Astrocyte (in vitro differentiated cells and primary cell): ENCODE results near the gene PADI4.

Experiments
- EZH2 ChIP-seq: IDR thresholded peaks from 2 replicates; pipeline ENCODE4 v1.6.1; 2012; ENCODE audit warnings: mild to moderate bottlenecking, low read length, inconsistent platforms; ENCODE audit not compliant: insufficient read depth
- TF ChIP-seq, protein P1 (sequence below): IDR thresholded peaks from 2 replicates; pipeline ENCODE4 v1.5.1; 2011; ENCODE audit warnings: low read depth, mild to moderate bottlenecking, inconsistent platforms, low read length, moderate library complexity; ENCODE audit not compliant: insufficient read depth

- TF ChIP-seq, protein P1, sequence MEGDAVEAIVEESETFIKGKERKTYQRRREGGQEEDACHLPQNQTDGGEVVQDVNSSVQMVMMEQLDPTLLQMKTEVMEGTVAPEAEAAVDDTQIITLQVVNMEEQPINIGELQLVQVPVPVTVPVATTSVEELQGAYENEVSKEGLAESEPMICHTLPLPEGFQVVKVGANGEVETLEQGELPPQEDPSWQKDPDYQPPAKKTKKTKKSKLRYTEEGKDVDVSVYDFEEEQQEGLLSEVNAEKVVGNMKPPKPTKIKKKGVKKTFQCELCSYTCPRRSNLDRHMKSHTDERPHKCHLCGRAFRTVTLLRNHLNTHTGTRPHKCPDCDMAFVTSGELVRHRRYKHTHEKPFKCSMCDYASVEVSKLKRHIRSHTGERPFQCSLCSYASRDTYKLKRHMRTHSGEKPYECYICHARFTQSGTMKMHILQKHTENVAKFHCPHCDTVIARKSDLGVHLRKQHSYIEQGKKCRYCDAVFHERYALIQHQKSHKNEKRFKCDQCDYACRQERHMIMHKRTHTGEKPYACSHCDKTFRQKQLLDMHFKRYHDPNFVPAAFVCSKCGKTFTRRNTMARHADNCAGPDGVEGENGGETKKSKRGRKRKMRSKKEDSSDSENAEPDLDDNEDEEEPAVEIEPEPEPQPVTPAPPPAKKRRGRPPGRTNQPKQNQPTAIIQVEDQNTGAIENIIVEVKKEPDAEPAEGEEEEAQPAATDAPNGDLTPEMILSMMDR: no peak
- TF ChIP-seq EZH2: no peak
These were observed 55.4 kb downstream of the PADI4 start for GRCh38 chr1:17363351-17363750.
